CD14-positive monocyte (primary cell): Measurements from ENCODE around the gene STKLD1. TPM values are rescaled to one million over a fixed set of nuclear protein-coding genes. Genes with fewer than 3 reads are reported as not detected.

ENCODE experiments used
- DNase-seq, 3 donors: peaks; one replicate each; pipeline ENCODE4 v3.0.0-alpha.2; 2011 to 2022
- H2AFZ ChIP-seq: 2 replicates; pipeline ENCODE4 v1.6.0; 2012; ENCODE audit warnings: mild to moderate bottlenecking, low read depth, low read length, inconsistent platforms; ENCODE audit not compliant: insufficient read depth, poor library complexity, severe bottlenecking
- H3K27ac ChIP-seq, 2 donors: 1 replicate in 1 of 2; 2 replicates in 1 of 2; pipeline ENCODE4 v1.5.1; 2012 to 2013; ENCODE audit warnings: low read length in 2 of 2, control low read depth in 1 of 2, inconsistent platforms in 1 of 2, low read depth in 1 of 2, mild to moderate bottlenecking in 1 of 2
- H3K27me3 ChIP-seq, 2 donors: one replicate each; pipeline versions ENCODE4 v1.6.0 to v1.6.1; 2011 to 2013; ENCODE audit warnings: low read length in 2 of 2; ENCODE audit not compliant: control insufficient read depth in 2 of 2, insufficient read depth in 2 of 2
- H3K36me3 ChIP-seq, 2 donors: replicated peaks in 1 of 2; 1 replicate in 1 of 2; 2 replicates in 1 of 2; pipeline versions ENCODE4 v1.5.1 to v1.6.1; 2012 to 2013; ENCODE audit warnings: low read length in 2 of 2, control low read depth in 1 of 2, inconsistent platforms in 1 of 2, mild to moderate bottlenecking in 1 of 2; ENCODE audit not compliant: insufficient read depth in 2 of 2, control insufficient read depth in 1 of 2
- H3K4me1 ChIP-seq, 2 donors: 1 replicate in 1 of 2; 2 replicates in 1 of 2; pipeline versions ENCODE4 v1.5.1 to v1.6.1; 2012 to 2013; ENCODE audit warnings: low read length in 2 of 2, control low read depth in 1 of 2, inconsistent platforms in 1 of 2, mild to moderate bottlenecking in 1 of 2, moderate library complexity in 1 of 2; ENCODE audit not compliant: insufficient read depth in 2 of 2, control insufficient read depth in 1 of 2
- H3K4me2 ChIP-seq: replicated peaks from 2 replicates; pipeline ENCODE3; 2012; ENCODE audit warnings: low read length, moderate library complexity, mild to moderate bottlenecking; ENCODE audit not compliant: poor library complexity, severe bottlenecking; ENCODE audit errors: extremely low read depth
- H3K4me3 ChIP-seq, 3 experiments: fragments of 200-600 bp in 1 of 3; sonication (generic) in 1 of 3; replicated peaks in 1 of 3; 1 replicate in 2 of 3; 2 replicates in 1 of 3; pipeline ENCODE4 v1.5.1; 2011 to 2013; ENCODE audit warnings: low read length in 3 of 3, mild to moderate bottlenecking in 3 of 3, control low read depth in 2 of 3, low read depth in 2 of 3, inconsistent platforms in 1 of 3, moderate library complexity in 1 of 3
- H3K79me2 ChIP-seq: 2 replicates; pipeline ENCODE4 v1.6.0; 2012; ENCODE audit warnings: mild to moderate bottlenecking, control low read depth, inconsistent platforms, low read length, moderate library complexity; ENCODE audit not compliant: insufficient read depth
- H3K9ac ChIP-seq: 2 replicates; pipeline ENCODE4 v1.6.0; 2017; ENCODE audit warnings: low read length, mild to moderate bottlenecking; ENCODE audit not compliant: insufficient read depth, poor library complexity, severe bottlenecking
- H3K9me3 ChIP-seq, 2 donors: replicated peaks in 1 of 2; 1 replicate in 1 of 2; 2 replicates in 1 of 2; pipeline versions ENCODE4 v1.5.1 to v1.6.1; 2012 to 2013; ENCODE audit warnings: low read length in 2 of 2, control low read depth in 1 of 2; ENCODE audit not compliant: control insufficient read depth in 1 of 2, insufficient read depth in 1 of 2
- H4K20me1 ChIP-seq: 2 replicates; pipeline ENCODE4 v1.6.0; 2012; ENCODE audit warnings: mild to moderate bottlenecking, low read length, control low read depth, moderate library complexity; ENCODE audit not compliant: insufficient read depth
- H3K27ac Mint-ChIP-seq, 7 donors: one replicate each; pipeline ENCODE4 v1.8.0; 2020; ENCODE audit warnings: mild to moderate bottlenecking in 7 of 7, mixed read lengths in 7 of 7, moderate library complexity in 6 of 7, inconsistent platforms in 2 of 7
- H3K27me3 Mint-ChIP-seq, 3 donors: one replicate each; pipeline ENCODE4 v1.8.0; 2021 to 2022; ENCODE audit warnings: low read depth in 3 of 3, mild to moderate bottlenecking in 3 of 3, mixed read lengths in 3 of 3, moderate library complexity in 3 of 3, inconsistent platforms in 1 of 3
- H3K36me3 Mint-ChIP-seq, 2 donors: one replicate each; pipeline ENCODE4 v1.8.0; 2020; ENCODE audit warnings: mixed read lengths in 2 of 2, inconsistent platforms in 1 of 2, mild to moderate bottlenecking in 1 of 2
- H3K4me1 Mint-ChIP-seq: one replicate; pipeline ENCODE4 v1.8.0; 2020; ENCODE audit warnings: mild to moderate bottlenecking, mixed read lengths
- H3K4me3 Mint-ChIP-seq, 2 donors: one replicate each; pipeline ENCODE4 v1.8.0; 2020; ENCODE audit warnings: mild to moderate bottlenecking in 2 of 2, mixed read lengths in 2 of 2, moderate library complexity in 1 of 2
- H3K9me3 Mint-ChIP-seq, 7 donors: one replicate each; pipeline ENCODE4 v1.8.0; 2020 to 2022; ENCODE audit warnings: mixed read lengths in 7 of 7, mild to moderate bottlenecking in 6 of 7, moderate library complexity in 6 of 7, inconsistent platforms in 2 of 7
- CTCF ChIP-seq: fragments of 200-600 bp; IDR thresholded peaks from one replicate; pipeline ENCODE4 v1.8.0; 2022; ENCODE audit warnings: antibody characterized with exemption, mild to moderate bottlenecking
- WGBS: methylation state at CpG from one replicate; pipeline ENCODE4 v1.1.5; 2013; ENCODE audit warnings: missing lambda C conversion rate; ENCODE audit not compliant: insufficient coverage; 5-methylcytosine and 5-hydroxymethylcytosine counted together
- intact Hi-C, 2 donors: fragments of 100-400 bp; cut with micrococcal nuclease; formaldehyde crosslinking; loops; one replicate each; pipeline versions ENCODE4 v1.15.0 to v1.15.1; 2023
- polyA plus RNA-seq, 3 donors: library from polyadenylated mRNA; depleted of rRNA in 1 of 3; unstranded in 2 of 3; stranded (reverse) in 1 of 3; fragments of 300-500 nt in 2 of 3; fragments of >200 nt in 1 of 3; fragmentation: Illumina TruSeq in 2 of 3; gene quantifications; 1 replicate in 2 of 3; 2 replicates in 1 of 3; pipeline ENCODE4 v1.2.3, GENCODE V29; 2012 to 2021

STKLD1 gene
- polyA plus RNA-seq, 3 donors: 0.27 TPM; not detected in 2

- H3K27ac Mint-ChIP-seq: peak overlapping the region in 2 of 7 donors; percentile 30 to 43
- no peak overlapping the region for H3K4me3 Mint-ChIP-seq
- no peak overlapping the region for H3K9ac ChIP-seq
- H3K79me2 ChIP-seq: peaks cover 25% of the 10 kb centered on the region
- H3K4me1 Mint-ChIP-seq: peaks cover 30% of the 10 kb centered on the region
- no peak overlapping the region for H3K4me2 ChIP-seq
- peaks cover 0 to 5% (median 3%) of the 10 kb centered on the region in 3 donors for H3K27me3 Mint-ChIP-seq
- no peak overlapping the region for H3K4me3 ChIP-seq
- H3K27ac ChIP-seq: no peak overlapping the region
- H2AFZ ChIP-seq: no peak overlapping the region
- H3K36me3 Mint-ChIP-seq: peaks cover 0 to 5% of the 10 kb centered on the region in 2 donors
- peaks cover 0 to 8% (median 0%) of the 10 kb centered on the region in 7 donors for H3K9me3 Mint-ChIP-seq
- intact Hi-C loops: loop anchor here in 1 of 2 donors (5.0 kb wide), 1 partner anchor 37 kb away; the partner anchor contains the start of gene CACFD1
- WGBS: 57% methylated on average over 5 of the region's 5 CpGs
- H3K4me1 ChIP-seq: peaks cover 21 to 26% of the 10 kb centered on the region in 2 donors
- peak in 2 of 3 donors; percentile 7 to 61 for DNase-seq
- no peaks in the 10 kb centered on the region for H3K9me3 ChIP-seq
- no peak for TF ChIP-seq CTCF
- H3K36me3 ChIP-seq: peaks cover 0 to 5% of the 10 kb centered on the region in 2 donors
- no peaks in the 10 kb centered on the region for H3K27me3 ChIP-seq
- peaks cover 14% of the 10 kb centered on the region for H4K20me1 ChIP-seq
These were observed 44.2 kb downstream of the STKLD1 start for GRCh38 chr9:133420392-133420827.

GRCh38 chr9:133421615-133422542 lies 45.7 kb downstream of the STKLD1 start, which contains the start of gene ADAMTS13:
Gene ADAMTS13, plus strand, starts transcription at chr9:133422367. Its CDS starts 77 bp downstream, at chr9:133422444.
- H3K4me1 Mint-ChIP-seq: peaks cover 17% of the 10 kb centered on the region
- H3K27ac Mint-ChIP-seq: peak within 1 kb of the TSS in 4 of 7 donors; percentile 7 to 41 (median 27)
- no peak for TF ChIP-seq CTCF
- peaks cover 2 to 11% (median 5%) of the 10 kb centered on the region in 3 donors for H3K27me3 Mint-ChIP-seq
- Histone ChIP-seq H3K4me3 (no peak within 1 kb of the TSS), H3K36me3 (no peaks in the 10 kb centered on the region), H3K9me3 (no peaks in the 10 kb centered on the region), H3K27ac (no peak within 1 kb of the TSS), H4K20me1 (peaks cover under 1% of the 10 kb centered on the region), H3K4me2 (no peak within 1 kb of the TSS), H3K79me2 (peaks cover 10% of the 10 kb centered on the region), H2AFZ (peak within 1 kb of the TSS; percentile 50), H3K9ac (no peak within 1 kb of the TSS), H3K27me3 (peaks cover 0 to 3% of the 10 kb centered on the region in 2 donors), H3K4me1 (peaks cover 11 to 14% of the 10 kb centered on the region in 2 donors)
- H3K36me3 Mint-ChIP-seq: no peaks in the 10 kb centered on the region
- H3K9me3 Mint-ChIP-seq: peaks cover 0 to 6% (median 0%) of the 10 kb centered on the region in 7 donors
- 82% methylated on average over 20 of the region's 23 CpGs for WGBS
- intact Hi-C loops: loop anchor here in 1 of 2 donors (5.0 kb wide), 1 partner anchor 35 kb away; the partner anchor contains the start of gene CACFD1
- no peak for DNase-seq
- H3K4me3 Mint-ChIP-seq: no peak within 1 kb of the TSS
